Astrocyte (in vitro differentiated cells and primary cell): ENCODE data around the gene CCDC51. TPM values are rescaled to one million over a fixed set of nuclear protein-coding genes. Genes with fewer than 3 reads are reported as not detected.

Experiments used
- DNase-seq: peaks from one replicate; pipeline ENCODE4 v3.0.0-alpha.2; 2010; ENCODE audit warnings: low read depth
- FAIRE-seq: peaks from 2 replicates; lab custom pipeline; 2011; peaks lifted over from hg19 to GRCh38; lab: Jason Lieb, UNC
- H2AFZ ChIP-seq: 2 replicates; pipeline ENCODE4 v1.6.0; 2012; ENCODE audit warnings: low read depth, low read length, inconsistent platforms
- H3K27ac ChIP-seq: 2 replicates; pipeline ENCODE4 v1.5.1; 2011; ENCODE audit warnings: low read depth, low read length, inconsistent platforms
- H3K27me3 ChIP-seq: 2 replicates; pipeline ENCODE4 v1.6.0; 2011; ENCODE audit warnings: low read length, inconsistent platforms; ENCODE audit not compliant: insufficient read depth
- H3K36me3 ChIP-seq: 2 replicates; pipeline ENCODE4 v1.5.1; 2011; ENCODE audit warnings: low read length, inconsistent platforms; ENCODE audit not compliant: insufficient read depth
- H3K4me1 ChIP-seq: 2 replicates; pipeline ENCODE4 v1.5.1; 2011; ENCODE audit warnings: low read length, inconsistent platforms; ENCODE audit not compliant: insufficient read depth
- H3K4me2 ChIP-seq: 2 replicates; pipeline ENCODE4 v1.6.0; 2012; ENCODE audit warnings: low read length, inconsistent platforms
- H3K4me3 ChIP-seq: 2 replicates; pipeline ENCODE4 v1.5.1; 2011; ENCODE audit warnings: low read depth, mild to moderate bottlenecking, low read length, inconsistent platforms; ENCODE audit not compliant: insufficient read depth
- H3K79me2 ChIP-seq: 2 replicates; pipeline ENCODE4 v1.6.0; 2012; ENCODE audit warnings: mild to moderate bottlenecking, low read length, inconsistent platforms; ENCODE audit not compliant: insufficient read depth
- H3K9ac ChIP-seq: 2 replicates; pipeline ENCODE4 v1.6.0; 2012; ENCODE audit warnings: mild to moderate bottlenecking, low read length, inconsistent platforms
- H3K9me3 ChIP-seq: 2 replicates; pipeline ENCODE4 v1.5.1; 2012; ENCODE audit warnings: low read depth, mild to moderate bottlenecking, low read length, inconsistent platforms; ENCODE audit not compliant: insufficient read depth
- H4K20me1 ChIP-seq: 2 replicates; pipeline ENCODE4 v1.6.0; 2012; ENCODE audit warnings: low read length, inconsistent platforms; ENCODE audit not compliant: insufficient read depth
- H3K27ac Mint-ChIP-seq: one replicate; pipeline ENCODE4 v1.8.0; 2021; ENCODE audit warnings: mild to moderate bottlenecking, mixed read lengths; ENCODE audit not compliant: unreplicated experiment
- H3K27me3 Mint-ChIP-seq: one replicate; pipeline ENCODE4 v1.8.0; 2021; ENCODE audit warnings: low read depth, mixed read lengths; ENCODE audit not compliant: unreplicated experiment
- H3K36me3 Mint-ChIP-seq: one replicate; pipeline ENCODE4 v1.8.0; 2021; ENCODE audit warnings: low read depth, mixed read lengths; ENCODE audit not compliant: unreplicated experiment
- H3K4me1 Mint-ChIP-seq: one replicate; pipeline ENCODE4 v1.8.0; 2021; ENCODE audit warnings: low read depth, mixed read lengths; ENCODE audit not compliant: unreplicated experiment
- H3K4me3 Mint-ChIP-seq: one replicate; pipeline ENCODE4 v1.8.0; 2021; ENCODE audit warnings: mild to moderate bottlenecking, moderate library complexity, mixed read lengths; ENCODE audit not compliant: unreplicated experiment
- H3K9me3 Mint-ChIP-seq: one replicate; pipeline ENCODE4 v1.8.0; 2021; ENCODE audit warnings: mild to moderate bottlenecking, mixed read lengths; ENCODE audit not compliant: unreplicated experiment
- CTCF ChIP-seq: IDR thresholded peaks from 2 replicates; pipeline ENCODE4 v1.5.1; 2011; ENCODE audit warnings: low read depth, mild to moderate bottlenecking, inconsistent platforms, low read length, moderate library complexity; ENCODE audit not compliant: insufficient read depth
- EZH2 ChIP-seq: IDR thresholded peaks from 2 replicates; pipeline ENCODE4 v1.6.1; 2012; ENCODE audit warnings: mild to moderate bottlenecking, low read length, inconsistent platforms; ENCODE audit not compliant: insufficient read depth
- total RNA-seq: library from RNA; stranded (reverse); gene quantifications from 2 replicates; pipeline ENCODE4 v1.2.1, GENCODE V29; 2021

Gene CCDC51
- total RNA-seq, 1 donor from 2014 or later, result 16.5 TPM

GRCh38 chr3:48423883-48424695 lies 15.8 kb downstream of the CCDC51 start:
- Histone ChIP-seq H3K27me3 (no peaks in the 10 kb centered on the region), H3K9ac (no peak overlapping the region), H4K20me1 (peaks cover 84% of the 10 kb centered on the region), H2AFZ (no peak overlapping the region), H3K4me2 (no peak overlapping the region), H3K27ac (no peak overlapping the region), H3K36me3 (no peaks in the 10 kb centered on the region), H3K4me3 (no peak overlapping the region), H3K4me1 (peaks cover 33% of the 10 kb centered on the region), H3K9me3 (no peaks in the 10 kb centered on the region), H3K79me2 (peaks cover 49% of the 10 kb centered on the region)
- no peak overlapping the region for H3K27ac Mint-ChIP-seq
- H3K9me3 Mint-ChIP-seq, result no peaks in the 10 kb centered on the region
- DNase-seq (no peak), FAIRE-seq (no peak)
- TF ChIP-seq CTCF (no peak), EZH2 (no peak)
- H3K4me3 Mint-ChIP-seq, result no peak overlapping the region
- no peaks in the 10 kb centered on the region for H3K27me3 Mint-ChIP-seq
- H3K4me1 Mint-ChIP-seq, result peaks cover 31% of the 10 kb centered on the region
- peaks cover 10% of the 10 kb centered on the region for H3K36me3 Mint-ChIP-seq

- Histone ChIP-seq H3K27me3 (no peaks in the 10 kb centered on the region), H3K4me1 (peaks cover 33% of the 10 kb centered on the region), H3K4me3 (no peak overlapping the region), H3K79me2 (peaks cover 47% of the 10 kb centered on the region), H4K20me1 (peaks cover 89% of the 10 kb centered on the region), H3K36me3 (no peaks in the 10 kb centered on the region), H3K27ac (no peak overlapping the region), H2AFZ (no peak overlapping the region), H3K9ac (no peak overlapping the region), H3K9me3 (no peaks in the 10 kb centered on the region), H3K4me2 (no peak overlapping the region)
- Mint-ChIP-seq H3K4me3 (no peak overlapping the region), H3K27ac (no peak overlapping the region), H3K36me3 (peaks cover 10% of the 10 kb centered on the region), H3K9me3 (no peaks in the 10 kb centered on the region), H3K27me3 (no peaks in the 10 kb centered on the region), H3K4me1 (peaks cover 30% of the 10 kb centered on the region)
- FAIRE-seq (no peak), DNase-seq (no peak)
- TF ChIP-seq EZH2 (no peak), CTCF (no peak)
These were observed 16.6 kb downstream of the CCDC51 start for GRCh38 chr3:48423241-48423882.

- H3K4me1 ChIP-seq, result peaks cover 27% of the 10 kb centered on the region
- H3K4me3 ChIP-seq, result no peak overlapping the region
- H3K4me3 Mint-ChIP-seq, result no peak overlapping the region
- no peaks in the 10 kb centered on the region for H3K9me3 Mint-ChIP-seq
- H3K4me2 ChIP-seq, result no peak overlapping the region
- H3K9me3 ChIP-seq, result no peaks in the 10 kb centered on the region
- peaks cover 23% of the 10 kb centered on the region for H3K4me1 Mint-ChIP-seq
- H3K79me2 ChIP-seq, result peaks cover 40% of the 10 kb centered on the region
- H4K20me1 ChIP-seq, result peaks cover 83% of the 10 kb centered on the region
- TF ChIP-seq CTCF (no peak), EZH2 (no peak)
- H3K27me3 Mint-ChIP-seq, result no peaks in the 10 kb centered on the region
- no peak overlapping the region for H3K9ac ChIP-seq
- H3K36me3 Mint-ChIP-seq, result peaks cover 10% of the 10 kb centered on the region
- no peak overlapping the region for H2AFZ ChIP-seq
- no peak overlapping the region for H3K27ac Mint-ChIP-seq
- H3K27ac ChIP-seq, result no peak overlapping the region
- DNase-seq (no peak), FAIRE-seq (no peak)
- H3K27me3 ChIP-seq, result no peaks in the 10 kb centered on the region
- H3K36me3 ChIP-seq, result no peaks in the 10 kb centered on the region
These were observed 17.2 kb downstream of the CCDC51 start for GRCh38 chr3:48422681-48423080.
